Measurements from ENCODE around the gene RHOBTB3. TPM values are rescaled to one million over a fixed set of nuclear protein-coding genes. Genes with fewer than 3 reads are reported as not detected.

RHOBTB3 gene
- total RNA-seq, 1 experiment from 2014 or later = 6.8 TPM

DNA sequence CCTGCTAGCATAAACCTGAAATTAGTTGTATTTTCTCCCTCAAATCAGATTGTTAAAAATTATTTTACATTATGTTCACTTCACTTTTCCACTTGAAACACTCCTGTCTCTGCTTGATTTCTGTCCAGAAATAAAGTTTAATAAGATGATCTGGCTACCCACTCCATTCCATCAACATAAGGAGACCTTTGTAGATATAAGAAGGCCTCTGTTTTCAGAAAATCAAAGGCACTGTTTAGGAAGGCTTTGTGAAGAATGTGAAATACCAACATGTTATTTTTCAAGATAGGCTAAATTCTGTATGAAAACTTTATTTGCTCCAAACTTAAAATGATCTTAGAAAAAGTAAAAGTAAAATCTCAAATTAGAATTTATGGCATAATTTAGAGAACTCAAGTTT is 15.1 kb downstream of the RHOBTB3 start:
- Histone ChIP-seq H3K4me1 (ENCODE audit: insufficient read depth, low read length) (no peaks in the 10 kb centered on the region), H3T11ph (ENCODE audit: low read length) (no peak overlapping the region), H3K4me2 (ENCODE audit: insufficient read depth, insufficient read length, low read length) (no peak overlapping the region), H3K9ac (ENCODE audit: extremely low read depth, insufficient read length, low read length) (no peak overlapping the region), H2BK5ac (ENCODE audit: insufficient read length, low read length) (no peak overlapping the region), H3K79me2 (ENCODE audit: insufficient read depth, low read length) (no peaks in the 10 kb centered on the region), H2BK15ac (ENCODE audit: low read depth, low read length) (no peak overlapping the region), H4K8ac (replicated peaks; ENCODE audit: insufficient read length, low read depth, low read length) (no peak overlapping the region), H3K27ac (ENCODE audit: insufficient read length, low read depth, low read length) (no peak overlapping the region), H3K9me3 (ENCODE audit: control insufficient read depth, low read depth, low read length) (no peaks in the 10 kb centered on the region), H3K18ac (ENCODE audit: insufficient read length, low read depth, low read length) (no peak overlapping the region), H4K5ac (ENCODE audit: insufficient read length, low read depth, low read length) (no peak overlapping the region), H4K20me1 (ENCODE audit: control insufficient read depth, insufficient read depth, insufficient read length) (no peaks in the 10 kb centered on the region), H3K79me1 (ENCODE audit: insufficient read depth, low read depth, low read length, poor library complexity, severe bottlenecking) (no peaks in the 10 kb centered on the region), H3K4ac (ENCODE audit: low read depth, low read length) (no peak overlapping the region), H2AFZ (ENCODE audit: low read length) (no peak overlapping the region), H3K14ac (ENCODE audit: insufficient read depth, low read length) (no peak overlapping the region), H4K91ac (ENCODE audit: insufficient read length, low read depth, low read length) (no peak overlapping the region), H3K23ac (ENCODE audit: insufficient read length, low read depth, low read length) (no peak overlapping the region), H3K56ac (ENCODE audit: insufficient read length, low read depth, low read length) (no peak overlapping the region), H3K27me3 (ENCODE audit: insufficient read depth, low read length) (no peaks in the 10 kb centered on the region), H2BK12ac (ENCODE audit: insufficient read length, low read depth, low read length) (no peak overlapping the region), H2AK5ac (ENCODE audit: insufficient read length, low read length) (no peak overlapping the region), H2BK120ac (ENCODE audit: low read depth, low read length, poor library complexity, severe bottlenecking) (no peak overlapping the region), H3K23me2 (ENCODE audit: insufficient read length, low read depth, low read length, poor library complexity, severe bottlenecking) (no peaks in the 10 kb centered on the region), H2BK20ac (ENCODE audit: low read depth, low read length, poor library complexity, severe bottlenecking) (no peak overlapping the region)
- no peak overlapping the region for H3K4me3 Mint-ChIP-seq
- H3K27me3 Mint-ChIP-seq (ENCODE audit: low read depth) = no peaks in the 10 kb centered on the region
- H3K36me3 Mint-ChIP-seq (ENCODE audit: insufficient read depth in 1 of 3, low read depth in 3 of 3) = no peaks in the 10 kb centered on the region
- H3K27ac Mint-ChIP-seq = no peak overlapping the region
- no peak for DNase-seq
- TF ChIP-seq, protein P1, sequence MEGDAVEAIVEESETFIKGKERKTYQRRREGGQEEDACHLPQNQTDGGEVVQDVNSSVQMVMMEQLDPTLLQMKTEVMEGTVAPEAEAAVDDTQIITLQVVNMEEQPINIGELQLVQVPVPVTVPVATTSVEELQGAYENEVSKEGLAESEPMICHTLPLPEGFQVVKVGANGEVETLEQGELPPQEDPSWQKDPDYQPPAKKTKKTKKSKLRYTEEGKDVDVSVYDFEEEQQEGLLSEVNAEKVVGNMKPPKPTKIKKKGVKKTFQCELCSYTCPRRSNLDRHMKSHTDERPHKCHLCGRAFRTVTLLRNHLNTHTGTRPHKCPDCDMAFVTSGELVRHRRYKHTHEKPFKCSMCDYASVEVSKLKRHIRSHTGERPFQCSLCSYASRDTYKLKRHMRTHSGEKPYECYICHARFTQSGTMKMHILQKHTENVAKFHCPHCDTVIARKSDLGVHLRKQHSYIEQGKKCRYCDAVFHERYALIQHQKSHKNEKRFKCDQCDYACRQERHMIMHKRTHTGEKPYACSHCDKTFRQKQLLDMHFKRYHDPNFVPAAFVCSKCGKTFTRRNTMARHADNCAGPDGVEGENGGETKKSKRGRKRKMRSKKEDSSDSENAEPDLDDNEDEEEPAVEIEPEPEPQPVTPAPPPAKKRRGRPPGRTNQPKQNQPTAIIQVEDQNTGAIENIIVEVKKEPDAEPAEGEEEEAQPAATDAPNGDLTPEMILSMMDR (conservative IDR thresholded peaks at IDR 0.05) = no peak
- H3K9me3 Mint-ChIP-seq = no peaks in the 10 kb centered on the region
- H3K4me1 Mint-ChIP-seq = peaks cover 0 to 3% of the 10 kb centered on the region in 2 experiments; a peak in 1 of 4 replicates
